Measurements from ENCODE around the gene UNC5A.

DNA sequence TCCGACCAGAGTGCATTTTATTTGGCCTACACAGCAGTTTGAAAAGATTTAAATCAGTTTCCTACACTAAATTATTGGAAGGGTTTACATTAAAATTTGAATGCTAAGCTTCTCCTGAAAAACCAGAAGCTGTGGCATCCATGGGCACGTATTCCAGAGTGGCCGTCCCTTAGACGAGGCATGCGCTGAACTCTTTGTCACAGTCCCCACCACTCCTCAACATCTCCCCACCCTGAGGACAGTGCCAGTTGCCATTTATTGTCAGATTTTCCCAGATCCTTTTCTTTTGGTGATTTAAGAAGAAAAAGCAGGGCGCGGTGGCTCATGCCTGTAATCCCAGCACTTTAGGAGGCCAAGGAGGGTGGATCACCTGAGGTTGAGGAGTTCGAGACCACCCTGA, 39.9 kb upstream of the UNC5A start:
- TF ChIP-seq POLR2A (IDR thresholded peaks at IDR 0.05), result no peak
- TF ChIP-seq, protein P1, sequence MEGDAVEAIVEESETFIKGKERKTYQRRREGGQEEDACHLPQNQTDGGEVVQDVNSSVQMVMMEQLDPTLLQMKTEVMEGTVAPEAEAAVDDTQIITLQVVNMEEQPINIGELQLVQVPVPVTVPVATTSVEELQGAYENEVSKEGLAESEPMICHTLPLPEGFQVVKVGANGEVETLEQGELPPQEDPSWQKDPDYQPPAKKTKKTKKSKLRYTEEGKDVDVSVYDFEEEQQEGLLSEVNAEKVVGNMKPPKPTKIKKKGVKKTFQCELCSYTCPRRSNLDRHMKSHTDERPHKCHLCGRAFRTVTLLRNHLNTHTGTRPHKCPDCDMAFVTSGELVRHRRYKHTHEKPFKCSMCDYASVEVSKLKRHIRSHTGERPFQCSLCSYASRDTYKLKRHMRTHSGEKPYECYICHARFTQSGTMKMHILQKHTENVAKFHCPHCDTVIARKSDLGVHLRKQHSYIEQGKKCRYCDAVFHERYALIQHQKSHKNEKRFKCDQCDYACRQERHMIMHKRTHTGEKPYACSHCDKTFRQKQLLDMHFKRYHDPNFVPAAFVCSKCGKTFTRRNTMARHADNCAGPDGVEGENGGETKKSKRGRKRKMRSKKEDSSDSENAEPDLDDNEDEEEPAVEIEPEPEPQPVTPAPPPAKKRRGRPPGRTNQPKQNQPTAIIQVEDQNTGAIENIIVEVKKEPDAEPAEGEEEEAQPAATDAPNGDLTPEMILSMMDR (IDR thresholded peaks at IDR 0.05), result no peak

Measured in testis (tissue), 2 donors.